Stomach (tissue), 4 donors: Measurements from ENCODE around the gene PRKG1.

Experiments
- EP300 ChIP-seq: sonication (generic); formaldehyde crosslinking; IDR thresholded peaks from one replicate; pipeline ENCODE4 v1.6.1; 2017; ENCODE audit warnings: antibody characterized with exemption
- POLR2A ChIP-seq, 4 donors: fragments of 450-650 bp; IDR thresholded peaks; one replicate each; pipeline ENCODE4 v1.6.1; 2016; ENCODE audit warnings: antibody characterized with exemption in 4 of 4, control low read depth in 2 of 4, mild to moderate bottlenecking in 1 of 4, moderate library complexity in 1 of 4
- POLR2AphosphoS5 ChIP-seq, 3 donors: sonication (generic); formaldehyde crosslinking; IDR thresholded peaks; one replicate each; pipeline ENCODE4 v1.6.1; 2016; ENCODE audit warnings: antibody characterized with exemption in 3 of 3
- TF ChIP-seq, protein P1 (sequence below), 7 experiments: fragments of 450-650 bp in 4 of 7; fragments of 200-600 bp in 3 of 7; sonication (generic) in 3 of 7; IDR thresholded peaks; one replicate each; pipeline ENCODE4 v1.5.1; 2016 to 2019; ENCODE audit warnings: antibody characterized with exemption in 7 of 7, control low read depth in 2 of 7, mild to moderate bottlenecking in 1 of 7

DNA sequence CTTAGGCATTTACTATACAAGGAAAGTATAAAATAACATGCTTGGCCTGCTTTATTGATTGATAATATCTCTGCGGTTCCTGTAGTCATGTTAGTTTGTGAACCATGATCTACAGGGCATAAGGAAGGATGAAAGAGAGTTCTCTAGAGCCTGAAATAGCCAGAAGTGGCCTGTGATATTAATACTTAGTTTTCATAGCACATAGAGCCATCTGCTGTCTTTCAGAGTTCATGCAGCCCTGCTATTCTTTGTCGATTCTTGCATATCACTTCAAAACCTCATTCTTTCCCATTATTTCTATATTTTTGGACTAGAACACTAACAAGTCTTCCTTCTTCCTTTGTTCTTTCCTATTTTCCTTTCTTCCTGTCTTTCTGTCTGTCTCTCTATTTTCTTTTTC is 26.4 kb upstream of the PRKG1 start:
- TF ChIP-seq, protein P1, sequence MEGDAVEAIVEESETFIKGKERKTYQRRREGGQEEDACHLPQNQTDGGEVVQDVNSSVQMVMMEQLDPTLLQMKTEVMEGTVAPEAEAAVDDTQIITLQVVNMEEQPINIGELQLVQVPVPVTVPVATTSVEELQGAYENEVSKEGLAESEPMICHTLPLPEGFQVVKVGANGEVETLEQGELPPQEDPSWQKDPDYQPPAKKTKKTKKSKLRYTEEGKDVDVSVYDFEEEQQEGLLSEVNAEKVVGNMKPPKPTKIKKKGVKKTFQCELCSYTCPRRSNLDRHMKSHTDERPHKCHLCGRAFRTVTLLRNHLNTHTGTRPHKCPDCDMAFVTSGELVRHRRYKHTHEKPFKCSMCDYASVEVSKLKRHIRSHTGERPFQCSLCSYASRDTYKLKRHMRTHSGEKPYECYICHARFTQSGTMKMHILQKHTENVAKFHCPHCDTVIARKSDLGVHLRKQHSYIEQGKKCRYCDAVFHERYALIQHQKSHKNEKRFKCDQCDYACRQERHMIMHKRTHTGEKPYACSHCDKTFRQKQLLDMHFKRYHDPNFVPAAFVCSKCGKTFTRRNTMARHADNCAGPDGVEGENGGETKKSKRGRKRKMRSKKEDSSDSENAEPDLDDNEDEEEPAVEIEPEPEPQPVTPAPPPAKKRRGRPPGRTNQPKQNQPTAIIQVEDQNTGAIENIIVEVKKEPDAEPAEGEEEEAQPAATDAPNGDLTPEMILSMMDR (IDR thresholded peaks at IDR 0.05), result peak in 1 of 7 experiments; percentile 22
- TF ChIP-seq POLR2A (IDR thresholded peaks at IDR 0.05), result no peak
- no peak for TF ChIP-seq POLR2AphosphoS5 (IDR thresholded peaks at IDR 0.05)
- TF ChIP-seq EP300, result no peak
